HCT116 (cell line): Measurements from ENCODE around the gene C15orf40.

Source experiments
- EZH2 ChIP-seq: fragments of 200-600 bp; sonication (generic); IDR thresholded peaks from 2 replicates; pipeline ENCODE4 v1.6.1; 2017; ENCODE audit warnings: antibody characterized with exemption, mixed run types
- EZH2phosphoT487 ChIP-seq: fragments of 200-600 bp; IDR thresholded peaks from 2 replicates; pipeline ENCODE4 v1.6.1; 2018; ENCODE audit warnings: antibody characterized with exemption, borderline replicate concordance
- POLR2A ChIP-seq: IDR thresholded peaks from 2 replicates; pipeline ENCODE4 v1.7.0; 2011; ENCODE audit warnings: borderline replicate concordance; ENCODE audit not compliant: insufficient read depth, insufficient read length; ENCODE audit errors: extremely low read depth
- RAD21 ChIP-seq: IDR thresholded peaks from 2 replicates; pipeline ENCODE4 v1.6.1; 2012; ENCODE audit warnings: low read depth, mild to moderate bottlenecking
- SP1 ChIP-seq: IDR thresholded peaks from 2 replicates; pipeline ENCODE4 v1.6.1; 2012; ENCODE audit warnings: low read depth
- ZFX ChIP-seq: fragments of 450-650 bp; IDR thresholded peaks from 2 replicates; pipeline ENCODE4 v1.6.1; 2017
- TF ChIP-seq, protein P1 (sequence below), 3 experiments: fragments of 200-600 bp in 1 of 3; sonication (generic) in 1 of 3; IDR thresholded peaks in 2 of 3; conservative IDR thresholded peaks in 1 of 3; 2 replicates each; pipeline ENCODE4 v1.5.1; 2012 to 2017; ENCODE audit warnings: low read depth in 2 of 3, low read length in 2 of 3, antibody characterized with exemption in 1 of 3, borderline replicate concordance in 1 of 3, control low read depth in 1 of 3, mild to moderate bottlenecking in 1 of 3, mixed read lengths in 1 of 3, mixed run types in 1 of 3, moderate library complexity in 1 of 3; ENCODE audit not compliant: insufficient read depth in 1 of 3

- no peak for TF ChIP-seq POLR2A
- TF ChIP-seq, protein P1, sequence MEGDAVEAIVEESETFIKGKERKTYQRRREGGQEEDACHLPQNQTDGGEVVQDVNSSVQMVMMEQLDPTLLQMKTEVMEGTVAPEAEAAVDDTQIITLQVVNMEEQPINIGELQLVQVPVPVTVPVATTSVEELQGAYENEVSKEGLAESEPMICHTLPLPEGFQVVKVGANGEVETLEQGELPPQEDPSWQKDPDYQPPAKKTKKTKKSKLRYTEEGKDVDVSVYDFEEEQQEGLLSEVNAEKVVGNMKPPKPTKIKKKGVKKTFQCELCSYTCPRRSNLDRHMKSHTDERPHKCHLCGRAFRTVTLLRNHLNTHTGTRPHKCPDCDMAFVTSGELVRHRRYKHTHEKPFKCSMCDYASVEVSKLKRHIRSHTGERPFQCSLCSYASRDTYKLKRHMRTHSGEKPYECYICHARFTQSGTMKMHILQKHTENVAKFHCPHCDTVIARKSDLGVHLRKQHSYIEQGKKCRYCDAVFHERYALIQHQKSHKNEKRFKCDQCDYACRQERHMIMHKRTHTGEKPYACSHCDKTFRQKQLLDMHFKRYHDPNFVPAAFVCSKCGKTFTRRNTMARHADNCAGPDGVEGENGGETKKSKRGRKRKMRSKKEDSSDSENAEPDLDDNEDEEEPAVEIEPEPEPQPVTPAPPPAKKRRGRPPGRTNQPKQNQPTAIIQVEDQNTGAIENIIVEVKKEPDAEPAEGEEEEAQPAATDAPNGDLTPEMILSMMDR (IDR thresholded peaks at IDR 0.05 in 2 of 3, conservative IDR thresholded peaks at IDR 0.05 in 1 of 3; ENCODE audit: borderline replicate concordance in 1 of 3, insufficient read depth in 1 of 3, low read depth in 2 of 3, low read length in 2 of 3) = no peak
- TF ChIP-seq EZH2 = no peak
- no peak for TF ChIP-seq SP1
- TF ChIP-seq ZFX = no peak
- TF ChIP-seq EZH2phosphoT487 = no peak
- no peak for TF ChIP-seq RAD21
Observed at GRCh38 chr15:82971218-82971984, 40.0 kb downstream of the C15orf40 start.
